Effector memory CD4-positive, alpha-beta T cell (primary cell): ENCODE results near the gene CDH6.

Experiments used
- DNase-seq, 3 donors: peaks; one replicate each; pipeline ENCODE4 v3.0.0-alpha.2; 2020
- H3K27ac ChIP-seq: 2 replicates; pipeline ENCODE4 v1.7.0; 2013; ENCODE audit warnings: mild to moderate bottlenecking, low read length, moderate library complexity; ENCODE audit not compliant: insufficient read depth, poor library complexity, severe bottlenecking
- H3K27me3 ChIP-seq: replicated peaks from 2 replicates; pipeline ENCODE4 v1.7.0; 2013; ENCODE audit warnings: mild to moderate bottlenecking, low read length; ENCODE audit not compliant: insufficient read depth, control insufficient read depth, poor library complexity, severe bottlenecking
- H3K36me3 ChIP-seq: 2 replicates; pipeline ENCODE4 v1.7.0; 2013; ENCODE audit warnings: mild to moderate bottlenecking, low read length, moderate library complexity; ENCODE audit not compliant: control insufficient read depth, insufficient read depth
- H3K4me1 ChIP-seq: 2 replicates; pipeline ENCODE4 v1.7.0; 2013; ENCODE audit warnings: low read length, mild to moderate bottlenecking; ENCODE audit not compliant: control insufficient read depth, insufficient read depth, poor library complexity, severe bottlenecking
- H3K4me3 ChIP-seq: 2 replicates; pipeline ENCODE4 v1.7.0; 2013; ENCODE audit warnings: low read length, low read depth, mild to moderate bottlenecking; ENCODE audit not compliant: insufficient read depth, poor library complexity, severe bottlenecking
- H3K9me3 ChIP-seq: 2 replicates; pipeline ENCODE4 v1.7.0; 2013; ENCODE audit warnings: mild to moderate bottlenecking, low read length, moderate library complexity; ENCODE audit not compliant: control insufficient read depth
- total RNA-seq, 3 donors: gene quantifications; one replicate each; lab custom pipeline; 2026; lab: John Stamatoyannopoulos, UW

Gene CDH6
- 0 reads per million in 3 donors for total RNA-seq

- Histone ChIP-seq H3K4me3 (no peak within 1 kb of the TSS), H3K36me3 (no peaks in the 10 kb centered on the region), H3K4me1 (no peaks in the 10 kb centered on the region), H3K27ac (no peak within 1 kb of the TSS), H3K9me3 (no peaks in the 10 kb centered on the region), H3K27me3 (peaks cover 4% of the 10 kb centered on the region)
- DNase-seq, result no peak
Observed at GRCh38 chr5:31193591-31194467, at the start of gene CDH6. TSS of gene CDH6 (plus strand) at chr5:31193686. CDS start at chr5:31267474, 73,788 bp downstream.

GRCh38 chr5:31144364-31144763, 49.1 kb upstream of the CDH6 start:
- Histone ChIP-seq H3K27ac (no peak overlapping the region), H3K27me3 (no peaks in the 10 kb centered on the region)

GRCh38 chr5:31148959-31149475, 44.5 kb upstream of the CDH6 start:
- Histone ChIP-seq H3K27me3 (no peaks in the 10 kb centered on the region), H3K9me3 (no peaks in the 10 kb centered on the region), H3K36me3 (no peaks in the 10 kb centered on the region), H3K4me3 (no peak overlapping the region), H3K27ac (no peak overlapping the region), H3K4me1 (no peaks in the 10 kb centered on the region)
- no peak for DNase-seq

More at GRCh38 chr5:31144364-31144763, 49.1 kb upstream of the CDH6 start:
- Histone ChIP-seq H3K9me3 (no peaks in the 10 kb centered on the region), H3K4me1 (no peaks in the 10 kb centered on the region), H3K36me3 (no peaks in the 10 kb centered on the region), H3K4me3 (no peak overlapping the region)
- no peak for DNase-seq

GRCh38 chr5:31153521-31153920, 40.0 kb upstream of the CDH6 start:
- Histone ChIP-seq H3K4me3 (no peak overlapping the region), H3K9me3 (no peaks in the 10 kb centered on the region), H3K27me3 (no peaks in the 10 kb centered on the region), H3K27ac (no peak overlapping the region), H3K4me1 (no peaks in the 10 kb centered on the region), H3K36me3 (no peaks in the 10 kb centered on the region)
- no peak for DNase-seq

GRCh38 chr5:31156631-31157160, 36.8 kb upstream of the CDH6 start:
- Histone ChIP-seq H3K27me3 (no peaks in the 10 kb centered on the region), H3K4me3 (no peak overlapping the region), H3K27ac (no peak overlapping the region), H3K36me3 (no peaks in the 10 kb centered on the region), H3K9me3 (peaks cover 3% of the 10 kb centered on the region), H3K4me1 (no peaks in the 10 kb centered on the region)
- DNase-seq, result no peak

GRCh38 chr5:31157720-31158119, 35.8 kb upstream of the CDH6 start:
- no peaks in the 10 kb centered on the region for H3K27me3 ChIP-seq
- H3K4me3 ChIP-seq, result no peak overlapping the region
- DNase-seq, result no peak
- H3K4me1 ChIP-seq, result no peaks in the 10 kb centered on the region
- H3K27ac ChIP-seq, result no peak overlapping the region
- H3K36me3 ChIP-seq, result no peaks in the 10 kb centered on the region
- H3K9me3 ChIP-seq, result peaks cover 3% of the 10 kb centered on the region

- Histone ChIP-seq H3K9me3 (peaks cover 3% of the 10 kb centered on the region), H3K4me1 (no peaks in the 10 kb centered on the region), H3K36me3 (no peaks in the 10 kb centered on the region), H3K27me3 (no peaks in the 10 kb centered on the region), H3K27ac (no peak overlapping the region), H3K4me3 (no peak overlapping the region)
- DNase-seq, result no peak
Observed at GRCh38 chr5:31158686-31159085, 34.8 kb upstream of the CDH6 start.

- no peak for DNase-seq
- H3K4me1 ChIP-seq, result no peaks in the 10 kb centered on the region
- no peak overlapping the region for H3K27ac ChIP-seq
- no peaks in the 10 kb centered on the region for H3K27me3 ChIP-seq
- no peak overlapping the region for H3K4me3 ChIP-seq
- no peaks in the 10 kb centered on the region for H3K36me3 ChIP-seq
- peaks cover 3% of the 10 kb centered on the region for H3K9me3 ChIP-seq
Observed at GRCh38 chr5:31161781-31162181, 31.7 kb upstream of the CDH6 start.

GRCh38 chr5:31165729-31166128, 27.8 kb upstream of the CDH6 start:
- Histone ChIP-seq H3K36me3 (no peaks in the 10 kb centered on the region), H3K9me3 (no peaks in the 10 kb centered on the region), H3K27me3 (no peaks in the 10 kb centered on the region), H3K4me1 (no peaks in the 10 kb centered on the region), H3K4me3 (no peak overlapping the region), H3K27ac (no peak overlapping the region)
- no peak for DNase-seq

- Histone ChIP-seq H3K9me3 (no peaks in the 10 kb centered on the region), H3K27ac (no peak overlapping the region), H3K36me3 (no peaks in the 10 kb centered on the region), H3K4me1 (no peaks in the 10 kb centered on the region), H3K4me3 (no peak overlapping the region), H3K27me3 (no peaks in the 10 kb centered on the region)
- no peak for DNase-seq
Observed at GRCh38 chr5:31169379-31169778, 24.1 kb upstream of the CDH6 start.
